Hepatocyte (in vitro differentiated cells): Measurements from ENCODE around the gene PABPN1L.

Source experiments
- EZH2phosphoT487 ChIP-seq: fragments of 200-600 bp; sonication (generic); IDR thresholded peaks from one replicate; pipeline ENCODE4 v1.6.1; 2018; ENCODE audit warnings: antibody characterized with exemption, mild to moderate bottlenecking, low read depth, moderate library complexity; ENCODE audit not compliant: unreplicated experiment, severe bottlenecking
- TF ChIP-seq, protein P1 (sequence below): fragments of 200-600 bp; sonication (generic); IDR thresholded peaks from 2 replicates; pipeline ENCODE4 v1.5.1; 2016; ENCODE audit warnings: antibody characterized with exemption, mild to moderate bottlenecking; ENCODE audit not compliant: poor library complexity

DNA sequence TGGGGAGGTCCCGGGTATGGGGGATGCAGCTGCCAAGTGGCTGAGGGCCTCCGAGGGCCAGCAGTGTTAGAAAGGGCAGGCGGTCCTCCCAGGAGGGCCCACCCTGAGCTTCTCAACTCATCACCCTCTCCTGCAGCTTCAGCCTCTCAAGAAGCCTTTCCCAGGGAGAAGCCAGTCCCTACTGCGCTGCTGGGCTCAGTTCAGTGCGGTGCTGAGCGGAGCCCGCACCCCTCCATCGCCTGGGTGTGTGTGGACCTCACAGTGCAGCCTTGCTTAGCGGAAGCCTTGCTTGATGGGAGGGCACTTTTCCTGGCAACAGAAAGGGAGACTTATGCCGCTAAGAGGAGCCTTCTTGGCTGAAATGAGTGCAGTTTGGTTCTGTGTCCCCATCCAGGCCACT lies 51.2 kb downstream of the PABPN1L start:
- TF ChIP-seq, protein P1, sequence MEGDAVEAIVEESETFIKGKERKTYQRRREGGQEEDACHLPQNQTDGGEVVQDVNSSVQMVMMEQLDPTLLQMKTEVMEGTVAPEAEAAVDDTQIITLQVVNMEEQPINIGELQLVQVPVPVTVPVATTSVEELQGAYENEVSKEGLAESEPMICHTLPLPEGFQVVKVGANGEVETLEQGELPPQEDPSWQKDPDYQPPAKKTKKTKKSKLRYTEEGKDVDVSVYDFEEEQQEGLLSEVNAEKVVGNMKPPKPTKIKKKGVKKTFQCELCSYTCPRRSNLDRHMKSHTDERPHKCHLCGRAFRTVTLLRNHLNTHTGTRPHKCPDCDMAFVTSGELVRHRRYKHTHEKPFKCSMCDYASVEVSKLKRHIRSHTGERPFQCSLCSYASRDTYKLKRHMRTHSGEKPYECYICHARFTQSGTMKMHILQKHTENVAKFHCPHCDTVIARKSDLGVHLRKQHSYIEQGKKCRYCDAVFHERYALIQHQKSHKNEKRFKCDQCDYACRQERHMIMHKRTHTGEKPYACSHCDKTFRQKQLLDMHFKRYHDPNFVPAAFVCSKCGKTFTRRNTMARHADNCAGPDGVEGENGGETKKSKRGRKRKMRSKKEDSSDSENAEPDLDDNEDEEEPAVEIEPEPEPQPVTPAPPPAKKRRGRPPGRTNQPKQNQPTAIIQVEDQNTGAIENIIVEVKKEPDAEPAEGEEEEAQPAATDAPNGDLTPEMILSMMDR, result no peak
- no peak for TF ChIP-seq EZH2phosphoT487
